Measurements from ENCODE around the gene EEIG1.

- no peak for TF ChIP-seq REST (IDR thresholded peaks at IDR 0.05; ENCODE audit: insufficient read depth in 1 of 2, low read depth in 2 of 2, low read length in 2 of 2)
- TF ChIP-seq SIN3A (IDR thresholded peaks at IDR 0.05; ENCODE audit: borderline replicate concordance, insufficient read depth, low read length) = no peak
- TF ChIP-seq POLR2AphosphoS5 (IDR thresholded peaks at IDR 0.05; ENCODE audit: low read depth, low read length) = no peak
- TF ChIP-seq TAF1 (IDR thresholded peaks at IDR 0.05; ENCODE audit: borderline replicate concordance, insufficient read depth, low read length) = no peak
- no peak for TF ChIP-seq FOXP2 (optimal IDR thresholded peaks at IDR 0.05; ENCODE audit: borderline replicate concordance, extremely low read depth, extremely low read length, insufficient read depth)
These were observed 38.4 kb downstream of the EEIG1 start for GRCh38 chr9:127942216-127943010.
